Fibroblast of villous mesenchyme (primary cell): ENCODE data around the gene SPINDOC. TPM values are rescaled to one million over a fixed set of nuclear protein-coding genes. Genes with fewer than 3 reads are reported as not detected.

ENCODE experiments used
- DNase-seq: peaks from one replicate; pipeline ENCODE4 v3.0.0-alpha.2; 2010; ENCODE audit warnings: low read depth
- H3K4me3 ChIP-seq: 2 replicates; pipeline ENCODE4 v1.5.1; 2011; ENCODE audit warnings: low read depth, mild to moderate bottlenecking, low read length
- CTCF ChIP-seq: IDR thresholded peaks from 2 replicates; pipeline ENCODE4 v1.5.1; 2012; ENCODE audit warnings: low read depth, mild to moderate bottlenecking, low read length; ENCODE audit not compliant: insufficient read depth
- total RNA-seq: library from RNA; depleted of rRNA; stranded (reverse); fragments of >200 nt; gene quantifications from 2 replicates; pipeline ENCODE4 v1.2.3, GENCODE V29; 2012

Gene SPINDOC
- total RNA-seq, 1 donor = 24.2 TPM

- H3K4me3 ChIP-seq = no peak overlapping the region
- no peak for TF ChIP-seq CTCF
- DNase-seq = peak; percentile 20
Observed at GRCh38 chr11:63791495-63792167, 21.6 kb upstream of the SPINDOC start.

- DNase-seq = no peak
Observed at GRCh38 chr11:63793161-63793560, 20.1 kb upstream of the SPINDOC start.

GRCh38 chr11:63795066-63795465 lies 18.2 kb upstream of the SPINDOC start:
- no peak for DNase-seq
- H3K4me3 ChIP-seq = no peak overlapping the region
- TF ChIP-seq CTCF = no peak

More at GRCh38 chr11:63793161-63793560, 20.1 kb upstream of the SPINDOC start:
- TF ChIP-seq CTCF = no peak
- no peak overlapping the region for H3K4me3 ChIP-seq

GRCh38 chr11:63800921-63801320 lies 12.3 kb upstream of the SPINDOC start:
- DNase-seq = no peak
- no peak overlapping the region for H3K4me3 ChIP-seq
- no peak for TF ChIP-seq CTCF

- DNase-seq = peak; percentile 84
- TF ChIP-seq CTCF = no peak
- H3K4me3 ChIP-seq = no peak overlapping the region
Observed at GRCh38 chr11:63802637-63803414, 10.4 kb upstream of the SPINDOC start.

GRCh38 chr11:63804259-63804658 lies 9.0 kb upstream of the SPINDOC start:
- no peak overlapping the region for H3K4me3 ChIP-seq
- DNase-seq = no peak
- TF ChIP-seq CTCF = no peak
